Suprapubic skin (tissue), 4 donors: ENCODE measurements around the gene CPT1B. TPM values are rescaled to one million over a fixed set of nuclear protein-coding genes. Genes with fewer than 3 reads are reported as not detected.

Experiments
- DNase-seq, 2 donors: peaks; one replicate each; pipeline ENCODE4 v3.0.0-alpha.2; 2019; ENCODE audit warnings: low spot score in 2 of 2
- H3K27ac ChIP-seq: fragments of 200-600 bp; sonication (generic); one replicate; pipeline ENCODE4 v1.5.1; 2019
- H3K27me3 ChIP-seq: fragments of 200-600 bp; sonication (generic); one replicate; pipeline ENCODE4 v1.5.1; 2019
- H3K36me3 ChIP-seq: fragments of 200-600 bp; sonication (generic); one replicate; pipeline ENCODE4 v1.5.1; 2019
- H3K4me1 ChIP-seq: fragments of 200-600 bp; sonication (generic); one replicate; pipeline ENCODE4 v1.5.1; 2019
- H3K4me3 ChIP-seq: fragments of 200-600 bp; sonication (generic); one replicate; pipeline ENCODE4 v1.5.1; 2019; ENCODE audit warnings: mild to moderate bottlenecking
- H3K9me3 ChIP-seq: fragments of 200-600 bp; sonication (generic); one replicate; pipeline ENCODE4 v1.5.1; 2019
- CTCF ChIP-seq, 2 donors: fragments of 200-600 bp in 1 of 2; fragments of 450-650 bp in 1 of 2; sonication (generic) in 1 of 2; IDR thresholded peaks; one replicate each; pipeline ENCODE4 v1.5.1; 2016 to 2019; ENCODE audit warnings: antibody characterized with exemption in 2 of 2, mild to moderate bottlenecking in 1 of 2, moderate library complexity in 1 of 2
- EP300 ChIP-seq: sonication (generic); formaldehyde crosslinking; IDR thresholded peaks from one replicate; pipeline ENCODE4 v1.6.1; 2017; ENCODE audit warnings: antibody characterized with exemption
- POLR2A ChIP-seq, 2 donors: fragments of 450-650 bp; IDR thresholded peaks; one replicate each; pipeline ENCODE4 v1.6.1; 2017; ENCODE audit warnings: antibody characterized with exemption in 2 of 2, mild to moderate bottlenecking in 2 of 2, moderate library complexity in 2 of 2
- POLR2AphosphoS5 ChIP-seq, 3 donors: sonication (generic); formaldehyde crosslinking; IDR thresholded peaks; one replicate each; pipeline ENCODE4 v1.6.1; 2017; ENCODE audit warnings: antibody characterized with exemption in 3 of 3
- WGBS: methylation state at CpG from one replicate; pipeline ENCODE4 v1.1.5; 2018; 5-methylcytosine and 5-hydroxymethylcytosine counted together
- total RNA-seq, 4 donors: library from RNA; depleted of rRNA; stranded (reverse); fragments of >200 nt; gene quantifications; one replicate each; pipeline ENCODE4 v1.1.0, GENCODE V29; 2016

CPT1B gene
- total RNA-seq, 4 donors from 2014 or later: 12.7 to 46.6 (median 19.2) TPM

DNA sequence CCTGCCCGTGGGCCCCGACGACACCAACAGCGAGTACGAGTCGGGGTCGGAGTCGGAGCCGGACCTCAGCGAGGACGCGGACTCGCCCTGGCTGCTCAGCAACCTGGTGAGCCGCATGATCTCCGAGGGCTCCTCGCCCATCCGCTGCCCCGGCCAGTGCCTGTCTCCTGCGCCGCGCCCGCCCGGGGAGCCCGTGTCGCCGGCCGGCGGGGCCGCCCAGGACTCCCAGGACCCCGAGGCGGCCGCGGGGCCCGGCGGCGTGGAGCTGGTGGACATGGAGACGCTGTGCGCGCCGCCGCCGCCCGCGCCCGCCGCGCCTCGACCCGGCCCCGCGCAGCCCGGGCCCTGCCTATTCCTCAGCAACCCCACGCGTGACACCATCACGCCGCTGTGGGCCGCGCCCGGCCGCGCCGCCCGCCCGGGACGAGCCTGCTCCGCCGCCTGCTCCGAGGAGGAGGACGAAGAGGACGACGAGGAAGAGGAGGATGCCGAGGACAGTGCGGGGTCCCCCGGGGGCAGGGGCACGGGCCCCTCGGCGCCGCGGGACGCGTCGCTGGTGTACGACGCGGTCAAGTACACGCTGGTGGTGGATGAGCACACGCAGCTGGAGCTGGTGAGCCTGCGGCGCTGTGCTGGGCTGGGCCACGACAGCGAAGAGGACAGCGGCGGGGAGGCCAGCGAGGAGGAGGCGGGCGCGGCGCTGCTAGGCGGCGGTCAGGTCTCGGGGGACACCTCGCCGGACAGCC is 26.2 kb upstream of the CPT1B start:
- no peak overlapping the region for H3K27ac ChIP-seq
- H3K9me3 ChIP-seq: no peaks in the 10 kb centered on the region
- no peak overlapping the region for H3K4me3 ChIP-seq
- DNase-seq: no peak
- H3K27me3 ChIP-seq: peaks cover 87% of the 10 kb centered on the region
- 73% methylated on average over 47 of the region's 103 CpGs for WGBS
- H3K36me3 ChIP-seq: no peaks in the 10 kb centered on the region
- TF ChIP-seq POLR2A (IDR thresholded peaks at IDR 0.05) (no peak), CTCF (IDR thresholded peaks at IDR 0.05) (no peak), EP300 (no peak), POLR2AphosphoS5 (IDR thresholded peaks at IDR 0.05) (no peak)
- H3K4me1 ChIP-seq: peaks cover 19% of the 10 kb centered on the region

DNA sequence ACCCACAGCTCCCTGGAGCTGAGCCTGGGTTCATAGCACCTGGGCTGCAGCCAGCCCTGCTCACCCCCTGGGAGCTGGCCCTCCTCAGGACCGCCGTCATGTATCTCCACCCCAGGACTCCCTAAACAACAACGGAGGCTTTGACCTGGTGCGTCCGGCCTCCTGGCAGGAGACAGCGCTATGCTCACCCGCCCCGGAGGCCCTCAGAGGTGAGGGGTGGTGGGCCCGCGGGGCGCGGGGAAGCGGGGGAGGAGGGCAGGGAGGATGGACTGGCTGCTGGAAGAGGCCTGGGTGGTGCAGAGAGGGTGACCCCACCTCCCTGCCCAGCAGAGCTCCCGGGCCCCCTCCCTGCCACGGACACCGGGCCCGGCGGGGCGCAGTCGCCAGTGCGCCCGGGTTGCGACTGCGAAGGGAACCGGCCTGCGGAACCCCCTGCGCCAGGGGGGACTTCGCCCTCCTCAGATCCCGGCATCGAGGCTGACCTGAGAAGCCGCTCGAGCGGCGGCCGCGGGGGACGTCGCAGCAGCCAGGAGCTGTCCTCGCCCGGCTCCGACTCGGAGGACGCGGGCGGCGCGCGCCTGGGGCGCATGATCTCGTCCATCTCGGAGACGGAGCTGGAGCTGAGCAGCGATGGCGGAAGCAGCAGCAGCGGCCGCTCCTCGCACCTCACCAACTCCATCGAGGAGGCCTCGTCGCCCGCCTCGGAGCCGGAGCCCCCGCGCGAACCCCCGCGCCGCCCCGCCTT is 25.5 kb upstream of the CPT1B start:
- WGBS: no CpG with 5 or more reads among the region's 70 CpGs

DNA sequence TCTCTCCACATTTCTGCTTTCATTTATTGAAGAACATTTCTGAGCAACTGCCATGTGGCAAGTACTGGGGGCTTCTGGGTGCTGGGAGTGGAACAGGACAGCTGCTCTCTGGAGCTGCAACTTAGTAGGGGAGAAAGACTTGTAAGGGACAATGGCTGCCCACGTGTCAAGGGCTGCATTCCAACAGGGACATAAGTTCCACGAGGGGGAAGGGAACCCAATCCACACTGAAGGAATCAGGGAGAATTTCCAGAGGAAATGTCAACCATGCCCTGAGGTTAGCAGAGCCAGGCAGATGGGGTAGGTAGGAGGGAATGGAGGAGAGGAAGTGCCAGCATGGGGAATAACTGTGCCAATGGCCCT is 24.1 kb upstream of the CPT1B start:
- WGBS: 31% methylated on average over 2 of the region's 2 CpGs
- DNase-seq: no peak
- H3K27me3 ChIP-seq: peaks cover 87% of the 10 kb centered on the region

More for the DNA sequence above, 25.5 kb upstream of the CPT1B start:
- Histone ChIP-seq H3K4me3 (no peak overlapping the region), H3K4me1 (peaks cover 19% of the 10 kb centered on the region), H3K27me3 (peaks cover 93% of the 10 kb centered on the region), H3K36me3 (no peaks in the 10 kb centered on the region), H3K9me3 (no peaks in the 10 kb centered on the region), H3K27ac (no peak overlapping the region)
- TF ChIP-seq POLR2AphosphoS5 (IDR thresholded peaks at IDR 0.05): no peak
- no peak for TF ChIP-seq POLR2A (IDR thresholded peaks at IDR 0.05)
- TF ChIP-seq CTCF (IDR thresholded peaks at IDR 0.05): no peak
- no peak for TF ChIP-seq EP300
- no peak for DNase-seq

DNA sequence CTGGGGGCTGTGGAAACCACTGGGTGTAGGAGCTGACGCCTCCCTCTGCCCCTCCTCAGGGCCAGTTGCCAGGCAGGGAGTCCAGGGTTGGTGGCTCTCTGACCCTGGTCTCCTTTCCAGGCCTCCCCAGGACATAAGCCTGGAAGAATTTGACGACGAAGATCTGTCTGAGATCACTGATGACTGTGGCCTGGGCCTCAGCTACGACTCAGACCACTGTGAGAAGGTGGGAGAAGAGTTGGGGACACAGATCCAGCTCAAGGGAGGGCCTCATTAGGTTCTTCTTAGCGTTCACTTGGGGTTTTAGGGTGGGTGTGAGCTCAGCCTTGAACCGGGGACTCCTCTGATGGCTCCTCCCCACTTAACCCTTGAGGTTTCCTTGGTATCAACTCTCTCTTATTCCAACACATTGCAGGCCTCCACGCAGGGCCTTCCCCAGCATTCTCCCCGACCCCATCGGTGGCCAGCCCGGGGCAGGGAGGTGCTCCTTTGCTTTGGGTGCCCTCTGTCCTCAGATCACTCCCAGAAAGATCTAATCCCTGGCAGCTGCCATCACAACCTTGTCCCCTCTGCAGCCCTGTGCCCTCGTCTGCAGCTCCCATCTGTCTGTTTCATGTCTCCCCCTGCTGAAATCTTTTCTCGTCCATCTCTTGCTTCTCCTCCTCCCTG is 23.6 kb upstream of the CPT1B start:
- no peak for DNase-seq
- Histone ChIP-seq H3K4me3 (no peak overlapping the region), H3K4me1 (peaks cover 19% of the 10 kb centered on the region), H3K27ac (no peak overlapping the region), H3K9me3 (no peaks in the 10 kb centered on the region), H3K27me3 (peaks cover 82% of the 10 kb centered on the region), H3K36me3 (no peaks in the 10 kb centered on the region)
- TF ChIP-seq CTCF (IDR thresholded peaks at IDR 0.05) (no peak), POLR2A (IDR thresholded peaks at IDR 0.05) (no peak), POLR2AphosphoS5 (IDR thresholded peaks at IDR 0.05) (no peak), EP300 (no peak)
- 57% methylated on average over 12 of the region's 12 CpGs for WGBS

More for the DNA sequence above, 24.1 kb upstream of the CPT1B start:
- Histone ChIP-seq H3K4me1 (peaks cover 19% of the 10 kb centered on the region), H3K9me3 (no peaks in the 10 kb centered on the region), H3K36me3 (no peaks in the 10 kb centered on the region), H3K4me3 (no peak overlapping the region), H3K27ac (no peak overlapping the region)
- no peak for TF ChIP-seq POLR2A (IDR thresholded peaks at IDR 0.05)
- no peak for TF ChIP-seq EP300
- TF ChIP-seq POLR2AphosphoS5 (IDR thresholded peaks at IDR 0.05): no peak
- TF ChIP-seq CTCF (IDR thresholded peaks at IDR 0.05): no peak
